H9 (cell line): Measurements from ENCODE around the gene NVL. TPM values are rescaled to one million over a fixed set of nuclear protein-coding genes. Genes with fewer than 3 reads are reported as not detected.

Experiments
- DNase-seq: peaks from one replicate; pipeline ENCODE4 v3.0.0-alpha.2; 2017
- H2AFZ ChIP-seq: one replicate; pipeline ENCODE4 v1.6.1; 2013; ENCODE audit warnings: mild to moderate bottlenecking, low read length, control low read depth, moderate library complexity
- H2AK5ac ChIP-seq: 2 replicates; pipeline ENCODE4 v1.6.1; 2013; ENCODE audit warnings: low read length, control low read depth, mixed read lengths; ENCODE audit not compliant: insufficient read length
- H2BK120ac ChIP-seq: one replicate; pipeline ENCODE4 v1.6.1; 2013; ENCODE audit warnings: low read depth, mild to moderate bottlenecking, low read length, control low read depth, inconsistent platforms; ENCODE audit not compliant: poor library complexity, severe bottlenecking
- H2BK12ac ChIP-seq: 2 replicates; pipeline ENCODE4 v1.6.1; 2013; ENCODE audit warnings: low read length, control low read depth, mixed read lengths, low read depth; ENCODE audit not compliant: insufficient read length
- H2BK15ac ChIP-seq: 2 replicates; pipeline ENCODE4 v1.6.1; 2013; ENCODE audit warnings: low read depth, low read length, control low read depth
- H2BK20ac ChIP-seq: one replicate; pipeline ENCODE4 v1.6.1; 2013; ENCODE audit warnings: low read depth, mild to moderate bottlenecking, low read length, control low read depth, inconsistent platforms; ENCODE audit not compliant: poor library complexity, severe bottlenecking
- H2BK5ac ChIP-seq: 2 replicates; pipeline ENCODE4 v1.6.1; 2013; ENCODE audit warnings: low read length, control low read depth, mixed read lengths; ENCODE audit not compliant: insufficient read length
- H3K14ac ChIP-seq: 2 replicates; pipeline ENCODE4 v1.6.1; 2013; ENCODE audit warnings: low read length, control low read depth; ENCODE audit not compliant: insufficient read depth
- H3K18ac ChIP-seq: 2 replicates; pipeline ENCODE4 v1.6.1; 2013; ENCODE audit warnings: low read depth, mild to moderate bottlenecking, mixed read lengths, low read length, control low read depth; ENCODE audit not compliant: insufficient read length
- H3K23ac ChIP-seq: 2 replicates; pipeline ENCODE4 v1.6.1; 2013; ENCODE audit warnings: low read length, control low read depth, mixed read lengths, low read depth; ENCODE audit not compliant: insufficient read length
- H3K23me2 ChIP-seq: 2 replicates; pipeline ENCODE4 v1.6.1; 2013; ENCODE audit warnings: low read depth, mild to moderate bottlenecking, mixed read lengths, low read length, control low read depth; ENCODE audit not compliant: insufficient read length, poor library complexity, severe bottlenecking
- H3K27ac ChIP-seq: 2 replicates; pipeline ENCODE4 v1.5.1; 2013; ENCODE audit warnings: low read length, control low read depth, mixed read lengths, low read depth; ENCODE audit not compliant: insufficient read length
- H3K27me3 ChIP-seq: 2 replicates; pipeline ENCODE4 v1.6.1; 2013; ENCODE audit warnings: low read length, control low read depth, inconsistent platforms; ENCODE audit not compliant: insufficient read depth
- H3K4ac ChIP-seq: 2 replicates; pipeline ENCODE4 v1.6.1; 2013; ENCODE audit warnings: low read depth, mild to moderate bottlenecking, control low read depth, inconsistent platforms, low read length, moderate library complexity
- H3K4me1 ChIP-seq: 2 replicates; pipeline ENCODE4 v1.6.1; 2013; ENCODE audit warnings: low read length, control low read depth, inconsistent platforms; ENCODE audit not compliant: insufficient read depth
- H3K4me2 ChIP-seq: 2 replicates; pipeline ENCODE4 v1.6.1; 2013; ENCODE audit warnings: low read length, control low read depth, mixed read lengths; ENCODE audit not compliant: insufficient read length, insufficient read depth
- H3K56ac ChIP-seq: 2 replicates; pipeline ENCODE4 v1.6.1; 2013; ENCODE audit warnings: low read depth, mild to moderate bottlenecking, mixed read lengths, low read length, control low read depth; ENCODE audit not compliant: insufficient read length
- H3K79me1 ChIP-seq: 2 replicates; pipeline ENCODE4 v1.6.1; 2013; ENCODE audit warnings: low read depth, mild to moderate bottlenecking, moderate library complexity, low read length, control low read depth, inconsistent platforms; ENCODE audit not compliant: insufficient read depth, poor library complexity, severe bottlenecking
- H3K79me2 ChIP-seq: 2 replicates; pipeline ENCODE4 v1.6.1; 2013; ENCODE audit warnings: low read length, control low read depth, inconsistent platforms; ENCODE audit not compliant: insufficient read depth
- H3K9ac ChIP-seq: 2 replicates; pipeline ENCODE4 v1.6.1; 2013; ENCODE audit warnings: low read length, control low read depth, mixed read lengths; ENCODE audit not compliant: insufficient read length; ENCODE audit errors: extremely low read depth
- H3K9me3 ChIP-seq: one replicate; pipeline ENCODE4 v1.6.1; 2013; ENCODE audit warnings: low read depth, low read length, inconsistent platforms; ENCODE audit not compliant: control insufficient read depth
- H3T11ph ChIP-seq: one replicate; pipeline ENCODE4 v1.6.1; 2013; ENCODE audit warnings: mild to moderate bottlenecking, low read length, control low read depth, inconsistent platforms
- H4K20me1 ChIP-seq: one replicate; pipeline ENCODE4 v1.6.1; 2013; ENCODE audit not compliant: control insufficient read depth, insufficient read length, insufficient read depth
- H4K5ac ChIP-seq: 2 replicates; pipeline ENCODE4 v1.6.1; 2013; ENCODE audit warnings: low read depth, mild to moderate bottlenecking, mixed read lengths, low read length, control low read depth; ENCODE audit not compliant: insufficient read length
- H4K8ac ChIP-seq: replicated peaks from 2 replicates; pipeline ENCODE4 v1.6.1; 2013; ENCODE audit warnings: low read length, control low read depth, mixed read lengths, low read depth; ENCODE audit not compliant: insufficient read length
- H4K91ac ChIP-seq: 2 replicates; pipeline ENCODE4 v1.6.1; 2013; ENCODE audit warnings: low read depth, mild to moderate bottlenecking, moderate library complexity, mixed read lengths, low read length, control low read depth; ENCODE audit not compliant: insufficient read length
- H3K27ac Mint-ChIP-seq, 3 experiments: 2 replicates in 2 of 3; 3 replicates in 1 of 3; pipeline ENCODE4 v1.8.0; 2020 to 2021; ENCODE audit warnings: mixed read lengths in 3 of 3, mild to moderate bottlenecking in 1 of 3, moderate library complexity in 1 of 3
- H3K27me3 Mint-ChIP-seq: 2 replicates; pipeline ENCODE4 v1.8.0; 2021; ENCODE audit warnings: low read depth, mild to moderate bottlenecking, moderate library complexity, mixed read lengths
- H3K36me3 Mint-ChIP-seq, 3 experiments: 2 replicates in 2 of 3; 3 replicates in 1 of 3; pipeline ENCODE4 v1.8.0; 2020 to 2021; ENCODE audit warnings: low read depth in 3 of 3, mixed read lengths in 3 of 3; ENCODE audit not compliant: insufficient read depth in 1 of 3
- H3K4me1 Mint-ChIP-seq, 2 experiments: 2 replicates each; pipeline ENCODE4 v1.8.0; 2020; ENCODE audit warnings: mixed read lengths in 2 of 2
- H3K4me3 Mint-ChIP-seq, 2 experiments: 2 replicates in 1 of 2; 3 replicates in 1 of 2; pipeline ENCODE4 v1.8.0; 2020 to 2021; ENCODE audit warnings: mild to moderate bottlenecking in 2 of 2, mixed read lengths in 2 of 2, moderate library complexity in 1 of 2
- H3K9me3 Mint-ChIP-seq, 2 experiments: 2 replicates in 1 of 2; 3 replicates in 1 of 2; pipeline ENCODE4 v1.8.0; 2020; ENCODE audit warnings: mild to moderate bottlenecking in 2 of 2, mixed read lengths in 2 of 2, moderate library complexity in 1 of 2
- WGBS: extraction: QIAGEN DNeasy Blood & Tissue Kit; methylation state at CpG from one replicate; pipeline ENCODE4 v1.1.7; 2013; ENCODE audit warnings: missing lambda C conversion rate, low lambda C conversion rate, mixed read lengths; ENCODE audit not compliant: insufficient read length; ENCODE audit errors: extremely low coverage; 5-methylcytosine and 5-hydroxymethylcytosine counted together
- total RNA-seq: library from RNA; stranded (reverse); gene quantifications from 2 replicates; pipeline ENCODE4 v1.2.1, GENCODE V29; 2021
- TF ChIP-seq, protein P1 (sequence below): fragments of 200-600 bp; sonication (generic); conservative IDR thresholded peaks from 3 replicates; pipeline ENCODE4 v1.8.0; 2021; ENCODE audit warnings: antibody characterized with exemption, mild to moderate bottlenecking

Gene NVL
- total RNA-seq, 1 experiment from 2014 or later, result 66.9 TPM

DNA sequence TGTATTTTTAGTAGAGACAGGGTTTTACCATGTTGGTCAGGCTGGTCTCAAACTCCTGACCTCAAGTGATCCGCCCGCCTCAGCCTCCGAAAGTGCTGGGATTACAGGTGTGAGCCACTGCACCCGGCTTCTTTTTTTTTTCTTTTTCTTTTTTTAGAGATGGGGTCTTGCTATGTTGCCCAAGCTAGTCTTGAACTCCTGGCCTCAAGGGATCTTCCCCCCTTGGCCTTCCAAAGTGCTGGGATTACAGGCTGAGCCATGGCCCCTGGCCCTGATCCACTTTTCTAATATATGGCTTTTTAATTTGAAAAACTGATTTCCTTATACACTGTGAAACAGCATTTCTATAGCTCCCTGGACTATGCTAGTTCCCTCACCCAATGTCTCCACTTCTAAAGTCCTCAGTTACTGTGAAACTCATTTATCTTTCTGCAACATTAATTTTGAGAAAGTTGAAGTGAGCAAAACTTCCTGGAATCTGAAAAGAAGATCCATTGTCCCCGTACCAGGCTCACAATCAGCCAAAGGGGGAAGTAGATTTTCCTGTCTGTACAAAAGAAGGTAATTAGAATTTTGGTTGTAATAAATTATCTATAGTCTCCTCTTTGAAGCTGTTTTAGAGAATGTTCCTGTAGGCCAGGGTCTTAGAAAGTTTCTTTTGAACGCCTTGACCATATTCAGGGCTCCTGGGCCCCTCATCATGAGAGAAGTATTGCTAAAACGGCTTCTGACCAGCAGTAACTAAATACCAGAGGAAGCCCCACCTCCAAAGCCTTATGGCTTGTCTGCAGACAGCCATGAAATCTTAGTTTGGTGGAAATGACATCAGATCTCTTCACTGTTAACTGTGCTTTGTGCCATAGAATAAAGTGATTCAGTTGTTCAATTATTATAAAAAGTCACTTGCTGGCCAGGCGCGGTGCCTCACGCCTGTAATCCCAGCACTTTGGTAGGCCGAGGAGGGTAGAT lies 112.0 kb downstream of the NVL start:
- peak overlapping the region in 1 of 3 experiments; percentile 91; a peak in 1 of 7 replicates for H3K27ac Mint-ChIP-seq
- Histone ChIP-seq H3K4me1 (no peaks in the 10 kb centered on the region; the same call in none of the 2 replicates), H2BK12ac (no peak overlapping the region), H2AK5ac (no peak overlapping the region), H4K91ac (no peak overlapping the region), H3K9me3 (no peaks in the 10 kb centered on the region), H3K4ac (no peak overlapping the region), H2AFZ (no peak overlapping the region), H3K79me2 (no peaks in the 10 kb centered on the region), H2BK120ac (no peak overlapping the region), H2BK5ac (no peak overlapping the region), H2BK15ac (no peak overlapping the region), H2BK20ac (no peak overlapping the region), H3T11ph (no peak overlapping the region), H3K79me1 (no peaks in the 10 kb centered on the region), H3K23ac (no peak overlapping the region), H4K5ac (no peak overlapping the region), H3K27ac (no peak overlapping the region), H3K23me2 (no peaks in the 10 kb centered on the region), H4K20me1 (no peaks in the 10 kb centered on the region), H3K18ac (no peak overlapping the region), H3K14ac (no peak overlapping the region), H3K9ac (no peak overlapping the region), H3K56ac (no peak overlapping the region), H4K8ac (no peak overlapping the region), H3K4me2 (no peak overlapping the region), H3K27me3 (no peaks in the 10 kb centered on the region)
- no CpG with 5 or more reads among the region's 11 CpGs for WGBS
- H3K27me3 Mint-ChIP-seq, result peaks cover 1% of the 10 kb centered on the region
- no peak for DNase-seq
- TF ChIP-seq, protein P1, sequence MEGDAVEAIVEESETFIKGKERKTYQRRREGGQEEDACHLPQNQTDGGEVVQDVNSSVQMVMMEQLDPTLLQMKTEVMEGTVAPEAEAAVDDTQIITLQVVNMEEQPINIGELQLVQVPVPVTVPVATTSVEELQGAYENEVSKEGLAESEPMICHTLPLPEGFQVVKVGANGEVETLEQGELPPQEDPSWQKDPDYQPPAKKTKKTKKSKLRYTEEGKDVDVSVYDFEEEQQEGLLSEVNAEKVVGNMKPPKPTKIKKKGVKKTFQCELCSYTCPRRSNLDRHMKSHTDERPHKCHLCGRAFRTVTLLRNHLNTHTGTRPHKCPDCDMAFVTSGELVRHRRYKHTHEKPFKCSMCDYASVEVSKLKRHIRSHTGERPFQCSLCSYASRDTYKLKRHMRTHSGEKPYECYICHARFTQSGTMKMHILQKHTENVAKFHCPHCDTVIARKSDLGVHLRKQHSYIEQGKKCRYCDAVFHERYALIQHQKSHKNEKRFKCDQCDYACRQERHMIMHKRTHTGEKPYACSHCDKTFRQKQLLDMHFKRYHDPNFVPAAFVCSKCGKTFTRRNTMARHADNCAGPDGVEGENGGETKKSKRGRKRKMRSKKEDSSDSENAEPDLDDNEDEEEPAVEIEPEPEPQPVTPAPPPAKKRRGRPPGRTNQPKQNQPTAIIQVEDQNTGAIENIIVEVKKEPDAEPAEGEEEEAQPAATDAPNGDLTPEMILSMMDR, result no peak
- H3K36me3 Mint-ChIP-seq, result no peaks in the 10 kb centered on the region
- H3K4me1 Mint-ChIP-seq, result peaks cover 21% of the 10 kb centered on the region in 2 experiments
- no peaks in the 10 kb centered on the region for H3K9me3 Mint-ChIP-seq
- no peak overlapping the region for H3K4me3 Mint-ChIP-seq
